ENCODE results near the gene GJD4. TPM values are rescaled to one million over a fixed set of nuclear protein-coding genes. Genes with fewer than 3 reads are reported as not detected.
A peak's percentile ranks its signal among the peaks of the same experiment; 100 is the strongest.

Gene GJD4
- total RNA-seq, 1 experiment from 2014 or later = not detected

DNA sequence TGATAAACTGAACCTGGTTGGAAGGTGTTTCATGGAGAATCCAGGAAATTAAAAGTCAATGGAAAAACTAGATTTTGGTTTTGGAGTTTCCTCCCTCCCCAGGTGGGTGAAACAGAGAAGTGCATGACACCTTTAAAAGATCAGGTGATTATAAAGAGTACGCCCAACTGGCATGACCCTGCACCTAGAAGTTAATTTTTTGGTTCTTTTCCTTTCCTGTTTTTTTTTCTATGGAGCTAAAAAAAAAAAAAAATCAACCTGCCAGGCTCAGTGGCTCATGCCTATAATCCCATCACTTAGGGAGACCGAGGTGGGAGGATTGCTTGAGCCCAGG is 7.9 kb downstream of the GJD4 start:
- no peak overlapping the region for H3K4me3 Mint-ChIP-seq (ENCODE audit: unreplicated experiment)
- ChIA-PET POLR2A (interaction anchor here (0.6 kb wide), 1 partner anchor 20 kb away, joined by 3 read pairs; no protein-coding TSS in a partner anchor), CTCF (interaction anchor here (0.6 to 3.6 kb wide), 17 partner anchors 10 to 1867 kb away, joined by 3 to 34 read pairs (median 3); no protein-coding TSS in a partner anchor)
- H3K4me1 Mint-ChIP-seq (ENCODE audit: insufficient read depth, unreplicated experiment) = no peaks in the 10 kb centered on the region
- H3K27me3 Mint-ChIP-seq (ENCODE audit: insufficient read depth, unreplicated experiment) = peaks cover 16% of the 10 kb centered on the region
- intact Hi-C loops (cut with micrococcal nuclease) = loop anchor here (5.0 kb wide), 1 partner anchor 1269 kb away; no protein-coding TSS in a partner anchor
- H3K36me3 Mint-ChIP-seq (ENCODE audit: insufficient read depth, unreplicated experiment) = no peaks in the 10 kb centered on the region
- no TSS peak for BruUV-seq (replicated peaks)
- TF ChIP-seq CTCF (IDR thresholded peaks at IDR 0.05; ENCODE audit: unreplicated experiment) = no peak
- DNase-seq (ENCODE audit: unreplicated experiment) = no peak
- H3K27ac Mint-ChIP-seq (ENCODE audit: low read depth, unreplicated experiment) = no peak overlapping the region
- no peaks in the 10 kb centered on the region for H3K9me3 Mint-ChIP-seq (ENCODE audit: unreplicated experiment)

DNA sequence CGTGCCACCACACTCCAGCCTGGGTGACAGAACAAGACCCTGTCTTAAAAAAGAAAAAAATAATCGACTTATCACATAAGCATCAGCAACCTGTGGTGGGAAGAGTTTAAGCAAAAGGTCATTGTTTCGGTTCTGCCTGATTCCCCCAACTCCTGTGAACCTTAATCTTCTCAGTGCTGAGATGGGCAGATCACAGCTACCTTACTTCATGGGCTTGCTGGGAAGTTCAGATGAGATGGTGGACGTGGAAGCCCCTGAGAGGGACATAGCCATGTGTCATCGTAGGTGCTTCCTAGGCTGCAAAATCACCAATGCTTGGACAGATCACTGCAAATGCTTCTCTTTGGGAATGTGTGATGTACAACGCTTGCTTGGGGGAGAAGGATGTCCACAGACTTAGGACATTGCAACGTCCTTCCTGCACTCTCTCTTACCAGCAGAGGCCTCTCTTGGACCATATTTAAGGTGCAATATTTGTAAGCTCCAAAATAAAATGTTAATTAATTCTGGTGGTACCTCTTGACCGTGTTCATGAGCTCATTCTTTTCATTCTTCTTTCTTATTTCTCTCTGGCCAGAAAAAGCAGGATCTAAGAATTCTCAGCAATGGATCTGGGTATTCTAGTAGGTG is 8.6 kb downstream of the GJD4 start:
- Mint-ChIP-seq H3K27me3 (ENCODE audit: insufficient read depth, unreplicated experiment) (peaks cover 16% of the 10 kb centered on the region), H3K9me3 (ENCODE audit: unreplicated experiment) (no peaks in the 10 kb centered on the region), H3K27ac (ENCODE audit: low read depth, unreplicated experiment) (no peak overlapping the region), H3K4me3 (ENCODE audit: unreplicated experiment) (no peak overlapping the region), H3K4me1 (ENCODE audit: insufficient read depth, unreplicated experiment) (no peaks in the 10 kb centered on the region), H3K36me3 (ENCODE audit: insufficient read depth, unreplicated experiment) (no peaks in the 10 kb centered on the region)
- ChIA-PET POLR2A (interaction anchor here (0.8 kb wide), 1 partner anchor 1166 kb away, joined by 3 read pairs; no protein-coding TSS in a partner anchor), CTCF (interaction anchor here (0.5 to 3.6 kb wide), 30 partner anchors 10 to 1378 kb away, joined by 3 to 34 read pairs (median 4); no protein-coding TSS in a partner anchor)
- intact Hi-C loops (cut with micrococcal nuclease) = loop anchor here (1.0 to 5.0 kb wide), 2 partner anchors 1166 to 1269 kb away; no protein-coding TSS in a partner anchor
- no TSS peak for BruUV-seq (replicated peaks)
- DNase-seq (ENCODE audit: unreplicated experiment) = peak; percentile 32
- TF ChIP-seq CTCF (IDR thresholded peaks at IDR 0.05; ENCODE audit: unreplicated experiment) = peak; percentile 63

DNA sequence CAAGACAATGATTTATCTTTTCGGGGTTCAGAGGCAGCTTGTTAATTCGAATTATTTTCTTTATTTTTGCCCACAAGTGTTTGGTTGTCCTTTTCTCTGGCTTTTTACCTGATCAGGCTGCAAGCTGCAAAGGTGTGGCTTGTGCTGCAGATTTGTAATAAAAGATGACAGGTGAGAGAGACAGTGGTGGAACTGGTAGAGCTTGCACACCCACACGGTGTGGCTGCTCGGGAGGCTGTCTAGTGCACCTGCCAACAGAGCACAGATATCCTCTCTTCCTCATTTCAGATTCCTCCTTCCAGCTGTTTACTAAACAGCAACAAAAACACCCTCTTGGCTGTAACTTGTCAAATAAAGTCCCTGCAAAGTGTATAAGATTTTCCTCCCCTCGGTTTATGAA is 9.2 kb downstream of the GJD4 start:
- CTCF ChIA-PET = interaction anchor here (0.5 to 3.6 kb wide), 26 partner anchors 9 to 1271 kb away, joined by 3 to 34 read pairs (median 4); no protein-coding TSS in a partner anchor
- H3K27me3 Mint-ChIP-seq (ENCODE audit: insufficient read depth, unreplicated experiment) = peaks cover 16% of the 10 kb centered on the region
- intact Hi-C loops (cut with micrococcal nuclease) = loop anchor here (1.0 to 5.0 kb wide), 2 partner anchors 1165 to 1268 kb away; no protein-coding TSS in a partner anchor

More for the DNA sequence above, 9.2 kb downstream of the GJD4 start:
- Mint-ChIP-seq H3K4me1 (ENCODE audit: insufficient read depth, unreplicated experiment) (no peaks in the 10 kb centered on the region), H3K27ac (ENCODE audit: low read depth, unreplicated experiment) (no peak overlapping the region), H3K9me3 (ENCODE audit: unreplicated experiment) (no peaks in the 10 kb centered on the region), H3K36me3 (ENCODE audit: insufficient read depth, unreplicated experiment) (no peaks in the 10 kb centered on the region), H3K4me3 (ENCODE audit: unreplicated experiment) (no peak overlapping the region)
- no TSS peak for BruUV-seq (replicated peaks)
- TF ChIP-seq CTCF (IDR thresholded peaks at IDR 0.05; ENCODE audit: unreplicated experiment) = no peak
- POLR2A ChIA-PET = interaction anchor here (0.8 kb wide), 1 partner anchor 1165 kb away, joined by 3 read pairs; no protein-coding TSS in a partner anchor
- no peak for DNase-seq (ENCODE audit: unreplicated experiment)

Measured in MCF 10A (cell line).